Measurements from ENCODE around the gene HSPA12A. TPM values are rescaled to one million over a fixed set of nuclear protein-coding genes. Genes with fewer than 3 reads are reported as not detected.

Gene HSPA12A
- total RNA-seq, 1 donor = 35.4 TPM

GRCh38 chr10:116621476-116621875 lies 120.9 kb downstream of the HSPA12A start:
- H3K4me3 ChIP-seq (ENCODE audit: low read depth, low read length) = no peak overlapping the region
- TF ChIP-seq, protein P1, sequence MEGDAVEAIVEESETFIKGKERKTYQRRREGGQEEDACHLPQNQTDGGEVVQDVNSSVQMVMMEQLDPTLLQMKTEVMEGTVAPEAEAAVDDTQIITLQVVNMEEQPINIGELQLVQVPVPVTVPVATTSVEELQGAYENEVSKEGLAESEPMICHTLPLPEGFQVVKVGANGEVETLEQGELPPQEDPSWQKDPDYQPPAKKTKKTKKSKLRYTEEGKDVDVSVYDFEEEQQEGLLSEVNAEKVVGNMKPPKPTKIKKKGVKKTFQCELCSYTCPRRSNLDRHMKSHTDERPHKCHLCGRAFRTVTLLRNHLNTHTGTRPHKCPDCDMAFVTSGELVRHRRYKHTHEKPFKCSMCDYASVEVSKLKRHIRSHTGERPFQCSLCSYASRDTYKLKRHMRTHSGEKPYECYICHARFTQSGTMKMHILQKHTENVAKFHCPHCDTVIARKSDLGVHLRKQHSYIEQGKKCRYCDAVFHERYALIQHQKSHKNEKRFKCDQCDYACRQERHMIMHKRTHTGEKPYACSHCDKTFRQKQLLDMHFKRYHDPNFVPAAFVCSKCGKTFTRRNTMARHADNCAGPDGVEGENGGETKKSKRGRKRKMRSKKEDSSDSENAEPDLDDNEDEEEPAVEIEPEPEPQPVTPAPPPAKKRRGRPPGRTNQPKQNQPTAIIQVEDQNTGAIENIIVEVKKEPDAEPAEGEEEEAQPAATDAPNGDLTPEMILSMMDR (IDR thresholded peaks at IDR 0.05; ENCODE audit: insufficient read depth, low read depth, low read length) = no peak
- no peak for DNase-seq (ENCODE audit: low read depth)

Other genes starting within 250 kb of the HSPA12A start
- gene PNLIP, start 196.6 kb downstream of the HSPA12A start, total RNA-seq = not detected in 2 replicates
- not detected in 2 replicates for gene PNLIPRP1, start 151.6 kb downstream of the HSPA12A start, total RNA-seq
- gene PNLIPRP2, start 121.6 kb downstream of the HSPA12A start, total RNA-seq = not detected in 2 replicates
- gene ENO4, start 106.9 kb upstream of the HSPA12A start, total RNA-seq = under 0.01 TPM in 1 of 2 replicates, not detected in the other